SK-N-SH treated with all-trans-retinoic acid at 6 μM for 48 hours (cell line): ENCODE data around the gene NELFCD.

Experiments
- ESRRG ChIP-seq: fragments of 250-450 bp; sonication (Bioruptor Pico); IDR thresholded peaks from 2 replicates; pipeline ENCODE4 v1.6.1; 2021; ENCODE audit warnings: mild to moderate bottlenecking
- ISL1 ChIP-seq: fragments of 250-450 bp; sonication (Bioruptor Pico); IDR thresholded peaks from 2 replicates; pipeline ENCODE4 v2.1.2; 2022; ENCODE audit warnings: mild to moderate bottlenecking, moderate library complexity
- TSHZ2 ChIP-seq: fragments of 250-450 bp; sonication (Bioruptor Pico); IDR thresholded peaks from 2 replicates; pipeline ENCODE4 v1.5.0; 2020; ENCODE audit warnings: mild to moderate bottlenecking, moderate library complexity
- ZFP30 ChIP-seq: fragments of 450-650 bp; formaldehyde crosslinking; IDR thresholded peaks from 2 replicates; pipeline ENCODE4 v1.5.0; 2022; ENCODE audit warnings: mild to moderate bottlenecking, moderate library complexity
- ZNF565 ChIP-seq: fragments of 450-650 bp; formaldehyde crosslinking; conservative IDR thresholded peaks from 2 replicates; pipeline ENCODE4 v1.5.0; 2020; ENCODE audit warnings: low read depth, mild to moderate bottlenecking, moderate library complexity
- ZNF8 ChIP-seq: fragments of 450-650 bp; formaldehyde crosslinking; IDR thresholded peaks from 2 replicates; pipeline ENCODE4 v1.5.0; 2020; ENCODE audit warnings: mild to moderate bottlenecking, moderate library complexity

GRCh38 chr20:59039233-59039632 lies 58.2 kb downstream of the NELFCD start:
- TF ChIP-seq ZNF8 (no peak), ZNF565 (no peak), TSHZ2 (CRISPR knock-in tag) (no peak), ESRRG (no peak), ISL1 (CRISPR knock-in tag) (no peak), ZFP30 (no peak)
